SK-N-SH (cell line): ENCODE measurements around the gene MAN1B1. TPM values are rescaled to one million over a fixed set of nuclear protein-coding genes. Genes with fewer than 3 reads are reported as not detected.

Experiments used
- CTCF ChIA-PET: fragments of 300-600, 350-600 bp; formaldehyde crosslinking; extraction: SDS; loops from one replicate; lab custom pipeline; 2021; lab: Yijun Ruan, JAX
- POLR2A ChIA-PET: fragments of 350-600 bp; sonication (Branson Sonifier 250); formaldehyde crosslinking; extraction: SDS; loops from one replicate; lab custom pipeline; 2020; ENCODE audit warnings: antibody characterized with exemption, inconsistent platforms; lab: Yijun Ruan, JAX
- DNase-seq: peaks from one replicate; pipeline ENCODE4 v3.0.0; 2012
- H2AFZ ChIP-seq: fragments of 200-600 bp; sonication (generic); 2 replicates; pipeline ENCODE4 v1.8.1; 2016; ENCODE audit warnings: antibody characterized with exemption, mild to moderate bottlenecking, low read depth
- H3F3A ChIP-seq: fragments of 200-600 bp; sonication (generic); replicated peaks from 2 replicates; pipeline ENCODE3; 2016; ENCODE audit warnings: antibody characterized with exemption, mild to moderate bottlenecking; ENCODE audit not compliant: insufficient read depth
- H3K27ac ChIP-seq, 2 experiments: fragments of 200-500 bp in 1 of 2; fragments of 200-600 bp in 1 of 2; sonication (Bioruptor generic) in 1 of 2; sonication (generic), shearing (Covaris generic) in 1 of 2; 2 replicates each; pipeline versions ENCODE4 v1.5.1 to v1.6.1; 2014 to 2016; ENCODE audit warnings: low read depth in 2 of 2, inconsistent platforms in 1 of 2, low read length in 1 of 2, mild to moderate bottlenecking in 1 of 2, mixed read lengths in 1 of 2
- H3K27me3 ChIP-seq: fragments of 200-600 bp; sonication (generic), shearing (Covaris generic); 2 replicates; pipeline ENCODE4 v1.6.1; 2016; ENCODE audit warnings: mixed run types; ENCODE audit not compliant: insufficient read depth
- H3K36me3 ChIP-seq, 2 experiments: fragments of 200-500 bp in 1 of 2; fragments of 200-600 bp in 1 of 2; sonication (Bioruptor generic) in 1 of 2; sonication (generic) in 1 of 2; replicated peaks in 1 of 2; 2 replicates each; pipeline versions ENCODE3 to v1.5.1; 2014 to 2016; ENCODE audit warnings: low read length in 1 of 2, mild to moderate bottlenecking in 1 of 2; ENCODE audit not compliant: insufficient read depth in 2 of 2, control insufficient read depth in 1 of 2
- H3K4me1 ChIP-seq, 2 experiments: fragments of 200-500 bp in 1 of 2; fragments of 200-600 bp in 1 of 2; sonication (Bioruptor generic) in 1 of 2; sonication (generic), shearing (Covaris generic) in 1 of 2; 2 replicates each; pipeline versions ENCODE4 v1.5.1 to v1.6.1; 2014 to 2016; ENCODE audit warnings: low read depth in 1 of 2, low read length in 1 of 2, mixed run types in 1 of 2; ENCODE audit not compliant: insufficient read depth in 2 of 2, control insufficient read depth in 1 of 2
- H3K4me2 ChIP-seq: fragments of 200-600 bp; sonication (generic), shearing (Covaris generic); 2 replicates; pipeline ENCODE4 v1.6.1; 2017; ENCODE audit warnings: mixed run types
- H3K4me3 ChIP-seq, 2 experiments: fragments of 200-500 bp in 1 of 2; fragments of 200-600 bp in 1 of 2; sonication (Bioruptor generic) in 1 of 2; sonication (generic), shearing (Covaris generic) in 1 of 2; 2 replicates each; pipeline versions ENCODE4 v1.5.1 to v1.8.1; 2014 to 2016; ENCODE audit warnings: low read depth in 2 of 2, inconsistent platforms in 1 of 2, low read length in 1 of 2, mild to moderate bottlenecking in 1 of 2, mixed read lengths in 1 of 2, moderate library complexity in 1 of 2
- H3K79me2 ChIP-seq: fragments of 200-600 bp; sonication (generic); 2 replicates; pipeline ENCODE4 v1.8.1; 2017; ENCODE audit warnings: mild to moderate bottlenecking; ENCODE audit not compliant: insufficient read depth
- H3K9ac ChIP-seq: fragments of 200-600 bp; sonication (generic); 2 replicates; pipeline ENCODE4 v1.6.1; 2017; ENCODE audit warnings: mixed run types
- H3K9me2 ChIP-seq: fragments of 200-600 bp; sonication (generic); 2 replicates; pipeline ENCODE4 v1.6.1; 2017; ENCODE audit warnings: mixed run types
- H3K9me3 ChIP-seq: fragments of 200-600 bp; sonication (generic); 2 replicates; pipeline ENCODE4 v1.6.1; 2017; ENCODE audit warnings: mixed run types, mild to moderate bottlenecking, moderate library complexity
- H4K20me1 ChIP-seq: fragments of 200-600 bp; sonication (generic); 2 replicates; pipeline ENCODE4 v1.6.1; 2017; ENCODE audit warnings: mild to moderate bottlenecking, mixed run types; ENCODE audit not compliant: insufficient read depth
- ELF1 ChIP-seq: IDR thresholded peaks from 2 replicates; pipeline ENCODE4 v1.4.0; 2012
- EP300 ChIP-seq, 2 experiments: IDR thresholded peaks; 2 replicates each; pipeline versions ENCODE4 v1.4.0 to v1.6.1; 2012; ENCODE audit warnings: borderline replicate concordance in 1 of 2, low read depth in 1 of 2, low read length in 1 of 2
- FOSL2 ChIP-seq: IDR thresholded peaks from 2 replicates; pipeline ENCODE4 v1.4.0; 2012; ENCODE audit warnings: low read depth, mild to moderate bottlenecking, moderate library complexity, borderline replicate concordance
- FOXJ3 ChIP-seq: sonication (generic); formaldehyde crosslinking; IDR thresholded peaks from 2 replicates; pipeline ENCODE4 v1.5.1; 2020; ENCODE audit warnings: mild to moderate bottlenecking, missing genetic modification reagents
- FOXM1 ChIP-seq: IDR thresholded peaks from 2 replicates; pipeline ENCODE4 v1.4.0; 2012; ENCODE audit warnings: low read depth, mild to moderate bottlenecking
- GATA2 ChIP-seq: sonication (generic); formaldehyde crosslinking; IDR thresholded peaks from 2 replicates; pipeline ENCODE4 v1.5.0; 2020; ENCODE audit warnings: mild to moderate bottlenecking, missing genetic modification reagents
- IRF3 ChIP-seq: fragments of 150-350 bp; IDR thresholded peaks from 2 replicates; pipeline ENCODE4 v1.6.1; 2016; ENCODE audit warnings: mild to moderate bottlenecking, low read depth, low read length
- MXI1 ChIP-seq: IDR thresholded peaks from 2 replicates; pipeline ENCODE4 v1.6.1; 2012; ENCODE audit warnings: mild to moderate bottlenecking, low read depth, low read length, improper control_type of control experiment
- NRF1 ChIP-seq: IDR thresholded peaks from 2 replicates; pipeline ENCODE4 v1.6.1; 2012; ENCODE audit warnings: low read depth, mild to moderate bottlenecking, low read length
- PBX3 ChIP-seq: IDR thresholded peaks from 2 replicates; pipeline ENCODE4; 2012
- RAD21 ChIP-seq: IDR thresholded peaks from 2 replicates; pipeline ENCODE4 v1.6.1; 2012; ENCODE audit warnings: mild to moderate bottlenecking, low read length
- RFX5 ChIP-seq: IDR thresholded peaks from 2 replicates; pipeline ENCODE4 v1.6.1; 2012; ENCODE audit warnings: mild to moderate bottlenecking, improper control_type of control experiment, low read length
- SIN3A ChIP-seq: IDR thresholded peaks from 2 replicates; pipeline ENCODE4 v1.6.1; 2012; ENCODE audit warnings: low read depth, mild to moderate bottlenecking, low read length, moderate library complexity, borderline replicate concordance
- TAF1 ChIP-seq: IDR thresholded peaks from 2 replicates; pipeline ENCODE4 v1.6.1; 2012; ENCODE audit warnings: low read depth, mild to moderate bottlenecking, low read length, moderate library complexity, borderline replicate concordance
- TCF12 ChIP-seq: IDR thresholded peaks from 2 replicates; pipeline ENCODE4 v1.4.0; 2012
- TEAD4 ChIP-seq: IDR thresholded peaks from 2 replicates; pipeline ENCODE4 v1.4.0; 2012; ENCODE audit warnings: mild to moderate bottlenecking, borderline replicate concordance; ENCODE audit not compliant: insufficient read depth
- USF2 ChIP-seq: fragments of 150-350 bp; IDR thresholded peaks from 2 replicates; pipeline ENCODE4 v1.6.1; 2017; ENCODE audit warnings: antibody characterized with exemption, low read length, low read depth, borderline replicate concordance
- WGBS: methylation state at CpG from one replicate; pipeline ENCODE4 v1.1.6; 2017; ENCODE audit warnings: low lambda C conversion rate; 5-methylcytosine and 5-hydroxymethylcytosine counted together
- polyA plus RNA-seq, 3 experiments: library from polyadenylated mRNA; depleted of rRNA; stranded (reverse); fragments of >200 nt; gene quantifications; 2 replicates each; pipeline ENCODE4 v1.2.3, GENCODE V29; 2012

MAN1B1 gene
- polyA plus RNA-seq, 1 of the 3 experiments (the other 2 are of a cell fraction): 57.8 TPM

- TF ChIP-seq USF2 (no peak), GATA2 (CRISPR knock-in tag) (no peak), TEAD4 (no peak)
Measured at GRCh38 chr9:137064880-137065164, 22.0 kb upstream of the MAN1B1 start (continued).

GRCh38 chr9:137065336-137065967 lies 21.3 kb upstream of the MAN1B1 start:
- Histone ChIP-seq H3K9me3 (no peaks in the 10 kb centered on the region), H3K4me1 (peaks cover 0 to 22% of the 10 kb centered on the region in 2 experiments; a peak in 1 of 4 replicates), H3K27me3 (no peaks in the 10 kb centered on the region), H3K9ac (no peak overlapping the region), H3F3A (peaks cover 5% of the 10 kb centered on the region), H3K4me2 (no peak overlapping the region), H3K4me3 (no peak overlapping the region), H3K27ac (no peak overlapping the region), H3K36me3 (no peaks in the 10 kb centered on the region), H4K20me1 (peaks cover 12% of the 10 kb centered on the region; the same call in 1 of the 2 replicates), H3K79me2 (0 out of 2 replicates have a peak, but pooled peaks cover 3% of the 10 kb centered on the region), H2AFZ (no peak overlapping the region), H3K9me2 (no peaks in the 10 kb centered on the region)
- CTCF ChIA-PET: interaction anchor here (1.0 to 16.8 kb wide), 7 partner anchors 12 to 278 kb away, joined by 3 to 803 read pairs (median 11); partner anchors contain the start of genes ABCA2, ENTPD2, FUT7 and NPDC1
- TF ChIP-seq RFX5 (no peak), FOXJ3 (CRISPR knock-in tag) (no peak), TCF12 (no peak), FOSL2 (no peak), NRF1 (no peak), EP300 (IDR thresholded peaks at IDR 0.05; ENCODE audit: borderline replicate concordance in 1 of 2, low read depth in 1 of 2, low read length in 1 of 2) (no peak), PBX3 (no peak), GATA2 (CRISPR knock-in tag) (no peak), TAF1 (no peak), SIN3A (no peak), MXI1 (no peak), IRF3 (no peak), FOXM1 (no peak), RAD21 (no peak), ELF1 (no peak)
- POLR2A ChIA-PET: interaction anchor here (2.2 kb wide), 1 partner anchor 10 kb away, joined by 12 read pairs; no protein-coding TSS in a partner anchor
- WGBS: 96% methylated on average over 15 of the region's 23 CpGs
- no peak for DNase-seq
